ENCODE results near the gene CAMTA1.

CAMTA1 gene

GRCh38 chr1:7266561-7266960, 481.3 kb downstream of the CAMTA1 start:
- H3K4me3 ChIP-seq (ENCODE audit: low read depth, low read length) = no peak overlapping the region
- no peak for TF ChIP-seq CTCF (IDR thresholded peaks at IDR 0.05; ENCODE audit: low read depth, low read length)

DNA sequence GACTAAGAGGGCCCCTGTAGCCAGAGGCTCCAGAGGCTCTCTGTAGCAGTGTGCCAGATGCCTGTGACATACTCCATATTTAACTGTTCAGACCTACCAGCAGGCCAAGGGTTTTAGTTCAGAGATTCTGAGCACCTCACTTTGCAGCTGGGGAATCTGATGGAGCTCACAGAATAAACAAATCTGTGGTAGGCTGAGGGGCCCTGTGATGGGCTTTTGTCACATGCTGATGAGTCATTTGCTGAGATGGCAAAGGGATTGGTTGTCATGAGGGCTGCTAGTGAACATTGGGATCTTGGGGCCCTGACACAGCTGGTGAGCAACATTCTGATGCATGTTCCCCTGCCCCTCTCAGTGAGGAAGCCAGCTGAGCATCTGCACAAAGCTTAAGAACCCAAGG, 482.2 kb downstream of the CAMTA1 start:
- TF ChIP-seq CTCF (IDR thresholded peaks at IDR 0.05; ENCODE audit: low read depth, low read length) = no peak
- no peak overlapping the region for H3K4me3 ChIP-seq (ENCODE audit: low read depth, low read length)

GRCh38 chr1:7268983-7269382, 483.7 kb downstream of the CAMTA1 start:
- H3K4me3 ChIP-seq (ENCODE audit: low read depth, low read length) = no peak overlapping the region
- no peak for TF ChIP-seq CTCF (IDR thresholded peaks at IDR 0.05; ENCODE audit: low read depth, low read length)

DNA sequence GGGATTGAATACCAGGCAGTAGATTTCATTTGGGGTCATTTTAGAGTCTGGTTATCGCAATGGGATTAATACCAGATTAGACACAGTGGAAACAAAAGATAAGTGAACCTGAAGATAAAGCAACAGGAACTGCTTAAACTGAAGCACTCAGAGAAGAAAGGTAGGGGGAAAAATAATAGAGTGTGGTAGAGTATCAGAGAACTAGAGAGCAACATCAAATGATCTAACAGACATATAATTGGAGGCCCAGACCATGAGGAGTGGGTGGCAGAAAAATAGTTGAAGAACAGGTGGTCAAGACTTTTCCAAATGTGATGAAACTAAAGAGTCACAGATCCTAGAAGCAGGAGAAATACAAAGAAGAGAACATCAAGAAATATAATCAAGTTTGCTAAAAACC, 484.3 kb downstream of the CAMTA1 start:
- TF ChIP-seq CTCF (IDR thresholded peaks at IDR 0.05; ENCODE audit: low read depth, low read length) = no peak

DNA sequence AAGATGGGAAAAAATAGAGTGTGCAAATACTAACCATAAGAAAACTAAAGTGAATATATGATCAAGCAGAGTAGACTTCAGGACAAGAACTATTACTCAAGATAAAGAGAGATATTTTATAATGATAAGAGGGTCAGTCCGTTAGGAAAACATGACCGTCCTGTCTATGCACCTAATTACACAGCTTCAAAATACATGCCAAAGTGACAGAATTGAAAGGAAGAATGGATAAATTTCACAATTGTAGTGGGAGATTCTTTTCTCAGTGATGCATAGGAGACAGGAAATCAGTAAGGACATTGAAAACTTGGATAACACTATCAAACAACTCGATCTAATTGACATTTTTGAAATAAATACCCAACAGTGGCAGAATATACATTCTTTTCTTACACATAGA, 489.0 kb downstream of the CAMTA1 start:
- no peak overlapping the region for H3K4me3 ChIP-seq (ENCODE audit: low read depth, low read length)
- no peak for TF ChIP-seq CTCF (IDR thresholded peaks at IDR 0.05; ENCODE audit: low read depth, low read length)

More for the DNA sequence above, 484.3 kb downstream of the CAMTA1 start:
- no peak overlapping the region for H3K4me3 ChIP-seq (ENCODE audit: low read depth, low read length)

GRCh38 chr1:7278045-7278444, 492.8 kb downstream of the CAMTA1 start:
- H3K4me3 ChIP-seq (ENCODE audit: low read depth, low read length) = no peak overlapping the region
- TF ChIP-seq CTCF (IDR thresholded peaks at IDR 0.05; ENCODE audit: low read depth, low read length) = no peak

DNA sequence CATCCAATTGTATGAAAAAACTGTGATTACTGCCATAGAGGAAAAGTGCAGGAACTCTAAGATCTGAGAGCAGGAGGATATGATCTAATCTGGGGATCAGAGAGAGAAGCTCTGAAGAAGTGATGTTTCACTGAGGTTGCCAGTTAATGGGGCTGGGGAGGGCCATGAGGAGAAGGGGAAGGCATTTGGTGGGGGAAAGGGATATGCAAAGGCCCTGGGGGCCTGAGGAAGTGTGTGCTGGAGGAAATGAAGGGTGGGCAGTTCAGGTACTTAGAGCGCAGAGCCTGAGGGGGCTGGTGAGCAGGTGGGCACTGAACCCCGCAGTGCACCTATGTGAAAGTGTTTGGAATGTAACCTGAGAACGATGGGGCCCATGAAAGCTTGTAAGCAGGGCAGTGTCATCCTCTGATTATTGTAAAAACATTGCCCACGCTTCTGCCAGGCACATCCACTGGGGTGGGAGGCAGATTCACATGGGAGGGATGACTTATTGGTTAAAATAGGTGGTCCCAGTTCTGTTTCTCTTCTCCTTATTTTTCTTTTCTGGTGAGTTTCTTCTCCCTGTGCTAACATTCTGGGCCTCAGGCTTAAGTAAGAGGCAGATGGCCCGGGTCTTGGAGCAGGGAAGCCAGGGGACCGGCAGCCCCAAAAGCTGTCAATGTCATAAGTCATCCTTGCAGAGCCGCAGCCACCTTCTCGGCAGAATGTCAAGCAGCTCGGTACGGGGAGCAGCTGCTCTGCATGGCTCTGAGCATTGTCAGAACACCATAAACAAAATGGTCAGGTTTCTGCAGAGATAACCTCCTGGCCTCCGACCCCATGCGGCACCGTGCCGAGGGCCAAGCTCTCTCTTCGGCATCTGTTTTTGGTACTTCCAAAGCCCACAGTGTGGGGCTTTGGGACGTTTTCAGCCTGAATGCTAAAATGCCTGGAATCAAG, 493.8 kb downstream of the CAMTA1 start:
- H3K4me3 ChIP-seq (ENCODE audit: low read depth, low read length) = no peak overlapping the region
- TF ChIP-seq CTCF (IDR thresholded peaks at IDR 0.05; ENCODE audit: low read depth, low read length) = no peak

Data from WI38 (cell line).